ENCODE measurements around the gene ECPAS. TPM values are rescaled to one million over a fixed set of nuclear protein-coding genes. Genes with fewer than 3 reads are reported as not detected.
"Not testable (repeated sequence)": the region's sequence is repeated elsewhere in the genome, so short reads cannot be mapped to it uniquely, and the experiment has no call there.

ECPAS gene
- polyA plus RNA-seq, 1 donor from 2014 or later = 42.6 TPM

DNA sequence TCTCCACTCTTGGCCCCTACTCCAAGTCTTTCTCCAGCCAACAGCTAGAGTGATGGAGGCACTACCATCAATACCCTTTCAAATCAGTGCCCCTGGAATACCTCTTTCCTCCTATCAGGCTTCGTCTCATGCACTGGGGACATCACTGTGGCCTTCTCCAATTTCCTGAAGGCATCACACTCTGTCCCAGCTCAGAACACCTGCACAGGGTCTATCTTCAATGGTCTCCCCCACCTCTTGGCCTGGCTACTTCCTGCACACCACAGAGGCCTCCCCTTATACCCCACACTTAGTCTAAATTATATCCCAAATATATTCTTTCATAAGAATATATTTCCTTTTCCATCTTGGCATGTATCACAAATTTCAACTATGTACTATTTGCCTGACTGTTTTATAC is 34.5 kb downstream of the ECPAS start:
- H3K27me3 ChIP-seq (ENCODE audit: insufficient read depth, low read depth, low read length) = no peaks in the 10 kb centered on the region
- no peaks in the 10 kb centered on the region for H4K20me1 ChIP-seq (ENCODE audit: insufficient read depth)
- H3K36me3 ChIP-seq (ENCODE audit: insufficient read depth, low read length) = no peaks in the 10 kb centered on the region
- H3K4me2 ChIP-seq (ENCODE audit: low read length) = no peak overlapping the region
- H2AFZ ChIP-seq (ENCODE audit: low read depth, low read length) = no peak overlapping the region
- no peaks in the 10 kb centered on the region for H3K9me3 ChIP-seq (ENCODE audit: low read length)
- no peak overlapping the region for H3K27ac ChIP-seq (ENCODE audit: low read length)
- TF ChIP-seq, protein P1, sequence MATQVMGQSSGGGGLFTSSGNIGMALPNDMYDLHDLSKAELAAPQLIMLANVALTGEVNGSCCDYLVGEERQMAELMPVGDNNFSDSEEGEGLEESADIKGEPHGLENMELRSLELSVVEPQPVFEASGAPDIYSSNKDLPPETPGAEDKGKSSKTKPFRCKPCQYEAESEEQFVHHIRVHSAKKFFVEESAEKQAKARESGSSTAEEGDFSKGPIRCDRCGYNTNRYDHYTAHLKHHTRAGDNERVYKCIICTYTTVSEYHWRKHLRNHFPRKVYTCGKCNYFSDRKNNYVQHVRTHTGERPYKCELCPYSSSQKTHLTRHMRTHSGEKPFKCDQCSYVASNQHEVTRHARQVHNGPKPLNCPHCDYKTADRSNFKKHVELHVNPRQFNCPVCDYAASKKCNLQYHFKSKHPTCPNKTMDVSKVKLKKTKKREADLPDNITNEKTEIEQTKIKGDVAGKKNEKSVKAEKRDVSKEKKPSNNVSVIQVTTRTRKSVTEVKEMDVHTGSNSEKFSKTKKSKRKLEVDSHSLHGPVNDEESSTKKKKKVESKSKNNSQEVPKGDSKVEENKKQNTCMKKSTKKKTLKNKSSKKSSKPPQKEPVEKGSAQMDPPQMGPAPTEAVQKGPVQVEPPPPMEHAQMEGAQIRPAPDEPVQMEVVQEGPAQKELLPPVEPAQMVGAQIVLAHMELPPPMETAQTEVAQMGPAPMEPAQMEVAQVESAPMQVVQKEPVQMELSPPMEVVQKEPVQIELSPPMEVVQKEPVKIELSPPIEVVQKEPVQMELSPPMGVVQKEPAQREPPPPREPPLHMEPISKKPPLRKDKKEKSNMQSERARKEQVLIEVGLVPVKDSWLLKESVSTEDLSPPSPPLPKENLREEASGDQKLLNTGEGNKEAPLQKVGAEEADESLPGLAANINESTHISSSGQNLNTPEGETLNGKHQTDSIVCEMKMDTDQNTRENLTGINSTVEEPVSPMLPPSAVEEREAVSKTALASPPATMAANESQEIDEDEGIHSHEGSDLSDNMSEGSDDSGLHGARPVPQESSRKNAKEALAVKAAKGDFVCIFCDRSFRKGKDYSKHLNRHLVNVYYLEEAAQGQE (IDR thresholded peaks at IDR 0.05; ENCODE audit: borderline replicate concordance) = no peak
- no peak for TF ChIP-seq POLR2AphosphoS5 (IDR thresholded peaks at IDR 0.05)
- TF ChIP-seq SMC3 (conservative IDR thresholded peaks at IDR 0.05; ENCODE audit: poor library complexity) = no peak
- TF ChIP-seq RAD21 (conservative IDR thresholded peaks at IDR 0.05) = no peak
- no peak for TF ChIP-seq MXI1 (conservative IDR thresholded peaks at IDR 0.05; ENCODE audit: poor library complexity, severe bottlenecking)
- TF ChIP-seq EZH2 (IDR thresholded peaks at IDR 0.05; ENCODE audit: borderline replicate concordance, insufficient read depth, low read length, poor library complexity, severe bottlenecking) = no peak
- no peak for TF ChIP-seq EP300 (conservative IDR thresholded peaks at IDR 0.05; ENCODE audit: poor library complexity, severe bottlenecking)
- TF ChIP-seq TAF1 (IDR thresholded peaks at IDR 0.05; ENCODE audit: low read depth) = no peak
- TF ChIP-seq, protein P2, sequence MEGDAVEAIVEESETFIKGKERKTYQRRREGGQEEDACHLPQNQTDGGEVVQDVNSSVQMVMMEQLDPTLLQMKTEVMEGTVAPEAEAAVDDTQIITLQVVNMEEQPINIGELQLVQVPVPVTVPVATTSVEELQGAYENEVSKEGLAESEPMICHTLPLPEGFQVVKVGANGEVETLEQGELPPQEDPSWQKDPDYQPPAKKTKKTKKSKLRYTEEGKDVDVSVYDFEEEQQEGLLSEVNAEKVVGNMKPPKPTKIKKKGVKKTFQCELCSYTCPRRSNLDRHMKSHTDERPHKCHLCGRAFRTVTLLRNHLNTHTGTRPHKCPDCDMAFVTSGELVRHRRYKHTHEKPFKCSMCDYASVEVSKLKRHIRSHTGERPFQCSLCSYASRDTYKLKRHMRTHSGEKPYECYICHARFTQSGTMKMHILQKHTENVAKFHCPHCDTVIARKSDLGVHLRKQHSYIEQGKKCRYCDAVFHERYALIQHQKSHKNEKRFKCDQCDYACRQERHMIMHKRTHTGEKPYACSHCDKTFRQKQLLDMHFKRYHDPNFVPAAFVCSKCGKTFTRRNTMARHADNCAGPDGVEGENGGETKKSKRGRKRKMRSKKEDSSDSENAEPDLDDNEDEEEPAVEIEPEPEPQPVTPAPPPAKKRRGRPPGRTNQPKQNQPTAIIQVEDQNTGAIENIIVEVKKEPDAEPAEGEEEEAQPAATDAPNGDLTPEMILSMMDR (IDR thresholded peaks at IDR 0.05; ENCODE audit: poor library complexity, severe bottlenecking) = no peak
- H3K4me3 ChIP-seq (ENCODE audit: low read length) = no peak overlapping the region
- no peak overlapping the region for H3K9ac ChIP-seq (ENCODE audit: low read length)
- no peaks in the 10 kb centered on the region for H3K9me2 ChIP-seq (ENCODE audit: insufficient read depth, low read length)
- no peaks in the 10 kb centered on the region for H3F3A ChIP-seq (ENCODE audit: insufficient read depth, low read length, poor library complexity, severe bottlenecking)
- peaks cover 4% of the 10 kb centered on the region for H3K79me2 ChIP-seq (replicated peaks; ENCODE audit: insufficient read depth, low read length)

DNA sequence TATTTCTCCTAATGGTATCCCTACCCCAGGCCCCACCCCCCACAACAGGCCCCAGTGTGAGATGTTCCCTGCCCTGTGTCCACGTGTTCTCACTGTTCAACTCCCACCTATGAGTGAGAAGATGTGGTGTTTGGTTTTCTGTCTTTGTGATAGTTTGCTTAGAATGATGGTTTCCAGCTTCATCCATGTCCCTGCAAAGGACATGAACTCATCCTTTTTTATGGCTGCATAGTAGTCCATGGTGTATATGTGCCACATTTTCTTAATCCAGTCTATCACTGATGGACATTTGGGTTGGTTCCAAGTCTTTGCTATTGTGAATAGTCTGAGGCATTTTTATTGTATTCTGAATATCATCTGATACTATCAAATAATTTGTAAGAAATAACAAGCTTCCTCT is 38.4 kb downstream of the ECPAS start:
- not testable (repeated sequence) for H3K4me2 ChIP-seq (ENCODE audit: low read length); H3K36me3 ChIP-seq (ENCODE audit: insufficient read depth, low read length); H3K4me3 ChIP-seq (ENCODE audit: low read length); H3K9me3 ChIP-seq (ENCODE audit: low read length); H3K27me3 ChIP-seq (ENCODE audit: insufficient read depth, low read depth, low read length); H2AFZ ChIP-seq (ENCODE audit: low read depth, low read length); H3K79me2 ChIP-seq (replicated peaks; ENCODE audit: insufficient read depth, low read length); H3K9me2 ChIP-seq (ENCODE audit: insufficient read depth, low read length); H3K27ac ChIP-seq (ENCODE audit: low read length); H4K20me1 ChIP-seq (ENCODE audit: insufficient read depth); H3K9ac ChIP-seq (ENCODE audit: low read length); H3F3A ChIP-seq (ENCODE audit: insufficient read depth, low read length, poor library complexity, severe bottlenecking)

DNA sequence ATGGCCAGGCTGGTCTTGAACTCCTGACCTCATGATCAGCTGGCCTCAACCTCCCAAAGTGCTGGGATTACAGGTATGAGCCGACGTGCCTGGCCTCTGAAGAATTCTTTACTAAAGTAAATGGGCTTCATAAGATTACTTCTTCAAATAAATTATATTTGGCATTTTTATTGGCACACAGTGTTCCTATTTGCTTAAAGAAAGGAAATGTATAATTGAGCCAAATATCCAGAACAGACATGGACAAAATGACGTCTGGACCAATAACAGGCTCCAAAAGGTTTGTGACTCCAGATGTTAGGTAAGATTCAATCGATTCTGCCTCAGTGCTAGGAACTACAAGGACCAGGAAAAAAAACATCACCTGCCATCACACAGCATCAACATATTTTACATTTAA is 40.7 kb downstream of the ECPAS start:
- Histone ChIP-seq H3K9me3 (ENCODE audit: low read length) (no peaks in the 10 kb centered on the region), H3K27ac (ENCODE audit: low read length) (no peak overlapping the region), H3K4me2 (ENCODE audit: low read length) (no peak overlapping the region), H4K20me1 (ENCODE audit: insufficient read depth) (no peaks in the 10 kb centered on the region), H3F3A (ENCODE audit: insufficient read depth, low read length, poor library complexity, severe bottlenecking) (no peaks in the 10 kb centered on the region), H3K9me2 (ENCODE audit: insufficient read depth, low read length) (no peaks in the 10 kb centered on the region), H3K36me3 (ENCODE audit: insufficient read depth, low read length) (peaks cover 4% of the 10 kb centered on the region), H3K9ac (ENCODE audit: low read length) (no peak overlapping the region), H3K4me3 (ENCODE audit: low read length) (no peak overlapping the region), H3K79me2 (replicated peaks; ENCODE audit: insufficient read depth, low read length) (no peaks in the 10 kb centered on the region), H2AFZ (ENCODE audit: low read depth, low read length) (no peak overlapping the region), H3K27me3 (ENCODE audit: insufficient read depth, low read depth, low read length) (no peaks in the 10 kb centered on the region)
- no peak for TF ChIP-seq MXI1 (conservative IDR thresholded peaks at IDR 0.05; ENCODE audit: poor library complexity, severe bottlenecking)
